Cardiac fibroblast (primary cell): ENCODE measurements around the gene TOP1.

Experiments
- DNase-seq, 2 donors: peaks; one replicate each; pipeline versions ENCODE4 v3.0.0 to v3.0.0-alpha.2; 2010; ENCODE audit warnings: low read depth in 2 of 2
- H3K4me3 ChIP-seq, 2 donors: replicated peaks in 1 of 2; 1 replicate in 1 of 2; 2 replicates in 1 of 2; pipeline ENCODE4 v1.5.1; 2011; ENCODE audit warnings: low read depth in 2 of 2, low read length in 2 of 2, mild to moderate bottlenecking in 2 of 2, moderate library complexity in 1 of 2
- TF ChIP-seq, protein P1 (sequence below): IDR thresholded peaks from one replicate; pipeline ENCODE4 v1.5.1; 2011; ENCODE audit warnings: low read depth, mild to moderate bottlenecking, low read length, inconsistent platforms

TOP1 gene

DNA sequence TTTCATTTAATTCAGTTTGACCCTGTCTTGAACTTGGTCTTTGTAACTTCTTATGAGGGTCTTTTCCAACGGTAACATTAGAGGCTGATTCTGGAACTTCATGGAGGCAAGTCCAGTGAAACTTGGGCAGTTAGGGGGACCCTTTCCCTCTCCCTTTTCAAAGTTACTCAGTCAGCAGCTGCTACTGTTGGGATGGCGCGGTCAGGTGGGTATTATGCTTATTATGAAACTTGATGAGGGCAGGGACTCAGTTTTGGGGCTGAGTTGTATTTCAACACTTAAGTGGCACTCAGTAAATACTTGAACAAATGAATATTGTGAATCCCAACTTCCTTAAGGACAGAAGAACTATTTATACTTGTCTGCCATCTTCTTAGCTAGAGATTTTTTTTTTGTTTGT, 20.8 kb downstream of the TOP1 start:
- DNase-seq = no peak
- H3K4me3 ChIP-seq = no peak overlapping the region
- TF ChIP-seq, protein P1, sequence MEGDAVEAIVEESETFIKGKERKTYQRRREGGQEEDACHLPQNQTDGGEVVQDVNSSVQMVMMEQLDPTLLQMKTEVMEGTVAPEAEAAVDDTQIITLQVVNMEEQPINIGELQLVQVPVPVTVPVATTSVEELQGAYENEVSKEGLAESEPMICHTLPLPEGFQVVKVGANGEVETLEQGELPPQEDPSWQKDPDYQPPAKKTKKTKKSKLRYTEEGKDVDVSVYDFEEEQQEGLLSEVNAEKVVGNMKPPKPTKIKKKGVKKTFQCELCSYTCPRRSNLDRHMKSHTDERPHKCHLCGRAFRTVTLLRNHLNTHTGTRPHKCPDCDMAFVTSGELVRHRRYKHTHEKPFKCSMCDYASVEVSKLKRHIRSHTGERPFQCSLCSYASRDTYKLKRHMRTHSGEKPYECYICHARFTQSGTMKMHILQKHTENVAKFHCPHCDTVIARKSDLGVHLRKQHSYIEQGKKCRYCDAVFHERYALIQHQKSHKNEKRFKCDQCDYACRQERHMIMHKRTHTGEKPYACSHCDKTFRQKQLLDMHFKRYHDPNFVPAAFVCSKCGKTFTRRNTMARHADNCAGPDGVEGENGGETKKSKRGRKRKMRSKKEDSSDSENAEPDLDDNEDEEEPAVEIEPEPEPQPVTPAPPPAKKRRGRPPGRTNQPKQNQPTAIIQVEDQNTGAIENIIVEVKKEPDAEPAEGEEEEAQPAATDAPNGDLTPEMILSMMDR = no peak

DNA sequence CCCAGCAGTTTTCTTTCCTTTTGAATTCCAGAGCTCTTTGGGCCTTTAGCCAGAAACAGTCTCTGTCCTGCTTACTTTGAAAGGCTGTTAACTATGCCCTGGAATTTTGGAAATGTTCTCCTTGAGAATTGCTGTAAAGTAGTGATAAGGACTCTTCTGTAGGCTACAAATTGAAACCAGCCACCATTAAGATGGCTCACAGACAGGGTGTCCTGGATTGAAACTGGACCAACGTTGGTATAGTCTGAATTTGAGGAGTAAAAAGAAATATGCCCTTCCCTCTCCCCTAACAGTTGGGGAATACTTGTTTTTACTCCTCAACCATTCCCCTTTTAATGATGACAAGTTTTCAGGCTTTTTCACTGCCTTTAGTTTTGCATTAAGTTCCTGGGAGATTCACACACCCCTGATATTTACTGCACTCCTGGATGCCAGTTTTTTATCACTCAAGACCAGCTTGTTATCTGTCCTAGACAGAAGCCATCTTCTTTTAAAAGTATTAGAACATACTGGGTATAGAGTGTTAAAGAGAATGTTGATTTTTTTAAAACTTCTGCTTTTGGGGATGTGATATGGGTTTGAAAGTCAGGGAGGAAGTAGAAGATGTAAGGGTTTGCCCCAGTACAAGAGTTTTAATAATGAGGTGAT, 21.9 kb downstream of the TOP1 start:
- TF ChIP-seq, protein P1 = no peak
- H3K4me3 ChIP-seq = no peak overlapping the region
- peak in 1 of 2 donors; percentile 83 for DNase-seq

DNA sequence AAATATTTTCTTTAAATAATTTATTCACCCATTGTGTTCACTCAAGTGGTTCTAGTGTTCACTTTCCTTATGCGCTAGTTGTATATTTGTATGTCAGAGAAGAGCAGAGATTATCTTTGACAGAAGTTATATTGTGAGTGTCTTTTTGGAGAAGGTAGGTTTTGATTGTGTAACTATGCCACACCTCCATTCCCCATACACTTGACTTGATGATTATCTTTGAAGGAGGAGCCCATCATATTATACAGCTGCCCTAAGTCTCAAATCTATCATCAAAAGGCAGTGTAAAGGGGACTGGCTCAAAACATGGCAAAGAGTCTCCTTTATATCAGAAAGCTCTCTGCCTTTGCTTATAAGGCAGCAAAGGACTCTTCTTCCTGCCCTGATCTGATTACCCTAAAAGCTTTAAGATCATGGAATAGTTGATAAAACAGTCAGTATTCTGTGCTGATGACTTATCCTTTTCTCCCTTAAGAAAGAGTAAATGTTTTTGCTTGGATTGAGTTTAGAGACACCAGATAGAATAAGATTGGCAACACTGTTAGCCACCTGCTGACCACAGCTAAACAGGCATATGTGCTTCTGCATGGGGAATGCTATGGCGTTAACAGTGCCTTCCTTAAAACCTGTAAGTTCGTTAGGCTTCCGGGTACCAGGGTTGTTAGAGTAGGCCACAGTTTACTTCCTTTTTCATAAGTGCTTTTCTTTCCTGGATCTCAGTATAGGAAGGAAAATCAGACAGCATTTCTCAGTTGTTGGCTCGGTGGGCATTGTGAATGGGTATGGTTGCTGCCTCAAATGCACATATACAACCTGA, 22.6 kb downstream of the TOP1 start:
- H3K4me3 ChIP-seq = no peak overlapping the region
- TF ChIP-seq, protein P1 = no peak
- DNase-seq = no peak

DNA sequence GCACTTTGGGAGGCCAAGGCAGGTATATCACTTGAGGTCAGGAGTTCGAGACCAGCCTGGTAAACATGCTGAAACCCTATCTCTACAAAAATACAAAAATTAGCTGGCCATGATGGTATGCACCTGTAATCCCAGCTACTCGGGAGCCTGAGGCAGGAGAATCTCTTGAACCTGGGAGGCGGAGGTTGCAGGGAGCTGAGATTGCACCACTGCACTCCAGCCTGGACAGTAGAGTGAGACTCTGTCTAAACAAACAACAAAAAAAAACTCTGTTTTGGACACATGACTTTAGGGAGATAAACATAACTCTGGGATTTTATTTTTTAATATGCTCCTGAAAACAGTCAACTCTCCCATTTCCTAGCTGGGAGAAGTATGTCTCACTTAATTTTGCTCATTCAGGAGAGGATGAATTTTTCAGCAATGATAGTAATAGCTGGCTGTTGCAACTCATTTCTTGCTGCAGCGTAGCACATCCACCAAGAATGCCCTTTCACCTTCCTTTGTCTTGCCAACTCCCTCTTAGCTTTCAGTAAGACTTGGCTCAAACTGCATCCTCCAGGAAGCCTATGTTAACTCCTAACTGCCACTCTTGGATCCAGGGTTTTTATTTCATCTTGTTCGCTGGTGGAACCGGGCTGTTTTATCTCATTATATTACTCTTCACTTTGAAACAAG, 24.3 kb downstream of the TOP1 start:
- peak; percentile 89 to 92 for DNase-seq
- TF ChIP-seq, protein P1 = no peak
- H3K4me3 ChIP-seq = no peak overlapping the region

DNA sequence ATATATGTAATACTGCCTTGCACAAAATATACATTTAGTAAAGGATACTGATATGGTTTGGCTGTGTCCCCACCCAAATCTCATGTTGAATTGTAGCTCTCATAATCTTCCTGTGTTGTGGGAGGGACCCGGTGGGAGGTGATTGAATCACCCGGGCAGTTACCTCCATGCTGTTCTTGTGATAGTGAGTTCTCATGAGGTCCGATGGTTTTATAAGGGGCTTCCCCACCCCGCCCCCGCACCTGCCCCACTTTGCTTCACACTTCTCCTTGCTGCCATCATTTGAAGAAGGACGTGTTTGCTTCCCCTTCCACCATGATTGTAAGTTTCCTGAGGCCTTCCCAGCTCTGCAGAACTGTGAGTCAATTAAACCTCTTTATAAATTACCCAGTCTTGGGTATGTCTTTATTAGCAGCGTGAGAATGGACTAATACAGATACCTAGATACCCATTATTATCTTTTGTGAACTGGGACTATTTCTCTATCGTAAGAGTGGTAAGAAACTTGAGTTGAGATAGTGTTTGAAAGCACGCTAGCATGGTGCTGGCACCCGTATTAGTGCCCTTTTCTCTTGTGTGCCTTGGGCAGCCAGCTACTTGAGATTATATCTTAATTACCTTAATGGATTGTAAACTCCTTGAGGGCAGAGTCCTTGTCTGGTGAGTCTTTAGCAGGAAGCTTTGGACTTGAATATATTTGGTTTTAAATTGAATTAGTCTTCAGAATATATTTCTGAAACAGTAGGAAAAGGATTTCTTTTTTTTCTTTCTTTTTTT, 25.6 kb downstream of the TOP1 start:
- no peak overlapping the region for H3K4me3 ChIP-seq
- DNase-seq = no peak
- TF ChIP-seq, protein P1 = no peak

DNA sequence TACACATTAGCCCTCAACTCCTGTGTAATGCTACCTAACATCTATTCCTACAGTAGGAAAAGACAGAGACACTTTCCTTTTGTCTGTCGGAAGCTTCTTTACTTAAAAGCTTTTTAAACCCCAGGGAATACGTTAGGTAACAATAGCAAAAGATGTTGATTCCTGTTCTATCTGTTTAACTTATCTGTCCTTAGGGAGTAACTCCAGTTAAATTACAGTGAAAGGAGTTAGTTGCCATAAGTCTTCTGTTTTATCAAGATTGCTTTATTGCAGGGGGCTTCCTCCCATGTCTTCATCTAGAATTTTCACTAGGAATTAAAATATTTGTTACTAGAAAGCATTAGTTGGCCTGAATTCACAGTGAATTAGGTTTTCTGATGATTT, 26.2 kb downstream of the TOP1 start:
- no peak for DNase-seq
- no peak overlapping the region for H3K4me3 ChIP-seq
- TF ChIP-seq, protein P1 = no peak
